ENCODE results near the gene PI4K2A.
"Not testable (repeated sequence)": the region's sequence is repeated elsewhere in the genome, so short reads cannot be mapped to it uniquely, and the experiment has no call there.

The PI4K2A gene

DNA sequence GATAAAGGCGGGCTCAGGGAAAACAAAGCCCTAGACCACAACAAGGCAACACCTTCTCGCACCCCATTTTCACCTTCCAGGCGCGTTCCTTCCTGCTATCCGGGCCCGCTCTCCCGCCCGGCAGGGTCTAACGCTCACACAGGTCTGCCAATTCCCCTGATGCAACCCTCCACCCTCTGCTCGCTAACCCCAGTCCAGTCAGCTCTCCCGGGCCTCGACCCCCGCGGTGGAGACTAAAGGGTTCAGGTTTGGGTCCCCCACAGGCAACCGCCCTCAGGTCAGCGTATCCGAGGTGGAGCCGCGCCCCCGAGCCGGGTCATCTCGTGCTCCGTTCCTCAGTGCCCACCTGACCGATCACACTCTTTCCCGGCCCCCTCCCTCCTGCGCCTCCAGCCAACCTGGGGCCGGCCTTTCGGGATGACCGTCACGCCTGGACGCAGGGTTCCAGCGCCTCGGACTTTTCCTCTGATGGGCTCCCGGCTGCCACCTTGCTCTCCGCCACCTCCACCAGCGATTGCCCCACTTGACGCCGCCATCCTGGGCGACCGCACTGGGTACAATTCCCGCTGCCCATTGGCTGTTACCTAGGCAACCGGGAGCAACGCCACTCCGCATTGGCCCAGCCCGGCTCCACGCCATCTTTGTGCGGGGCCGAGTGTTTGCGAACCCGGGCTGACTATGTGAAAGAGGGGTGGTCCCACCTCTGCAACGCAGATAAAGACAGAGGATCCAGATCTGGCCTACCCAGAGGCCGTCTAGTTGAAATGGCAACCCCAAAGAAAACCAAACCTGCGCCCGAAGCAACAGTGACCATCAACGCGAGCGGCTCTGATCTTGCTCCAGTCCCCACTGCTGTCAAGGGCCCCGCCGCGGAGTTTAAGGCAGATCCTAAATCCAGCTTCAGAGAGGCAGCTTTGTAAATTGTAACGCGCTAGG is 7.3 kb upstream of the PI4K2A start, which contains the start of gene MORN4:
TSS of gene MORN4 (minus strand) at position 552 of the 936 bp plus-strand sequence. CDS start 13,847 bp downstream, outside the sequence.
- no peaks in the 10 kb centered on the region for H3K4me1 ChIP-seq (ENCODE audit: control insufficient read depth, insufficient read depth, low read length)
- DNase-seq (ENCODE audit: low read depth, low spot score) = peak; percentile 90
- peak within 1 kb of the TSS; percentile 58 for H3K4me3 ChIP-seq (ENCODE audit: low read length)
- no peaks in the 10 kb centered on the region for H3K36me3 ChIP-seq (ENCODE audit: control insufficient read depth, insufficient read depth, low read length)
- H3K27me3 ChIP-seq (ENCODE audit: control insufficient read depth, insufficient read depth, low read length) = no peaks in the 10 kb centered on the region
- H3K9me3 ChIP-seq (ENCODE audit: control insufficient read depth, insufficient read depth, low read length) = no peaks in the 10 kb centered on the region
- no CpG with 5 or more reads among the region's 62 CpGs for WGBS (ENCODE audit: insufficient coverage, insufficient read length)
- no peak within 1 kb of the TSS for H3K27ac ChIP-seq (ENCODE audit: low read length)

DNA sequence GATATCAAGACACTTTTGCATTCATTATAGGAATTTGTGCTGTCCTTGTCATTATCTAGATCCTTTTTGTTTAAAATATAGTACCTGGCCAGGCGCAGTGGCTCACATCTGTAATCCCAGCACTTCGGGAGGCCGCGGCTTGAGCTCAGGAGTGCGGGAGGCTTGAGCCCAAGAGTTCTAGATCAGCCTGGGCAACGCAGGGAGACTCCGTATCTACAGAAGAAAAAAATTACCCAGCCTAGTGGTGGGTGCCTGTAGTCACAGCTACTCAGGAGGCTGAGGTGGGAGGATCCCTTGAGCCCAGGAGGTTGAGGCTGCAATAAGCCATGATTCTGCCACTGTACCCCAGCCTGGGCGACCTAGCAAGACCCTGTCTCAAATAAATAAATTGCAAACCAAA is 6.5 kb upstream of the PI4K2A start:
- H3K27ac ChIP-seq (ENCODE audit: low read length) = no peak overlapping the region
- no CpG with 5 or more reads among the region's 8 CpGs for WGBS (ENCODE audit: insufficient coverage, insufficient read length)
- DNase-seq (ENCODE audit: low read depth, low spot score) = no peak
- no peaks in the 10 kb centered on the region for H3K27me3 ChIP-seq (ENCODE audit: control insufficient read depth, insufficient read depth, low read length)
- no peaks in the 10 kb centered on the region for H3K9me3 ChIP-seq (ENCODE audit: control insufficient read depth, insufficient read depth, low read length)
- H3K4me3 ChIP-seq (ENCODE audit: low read length) = no peak overlapping the region; the same call in 1 of the 2 replicates
- no peaks in the 10 kb centered on the region for H3K36me3 ChIP-seq (ENCODE audit: control insufficient read depth, insufficient read depth, low read length)
- no peaks in the 10 kb centered on the region for H3K4me1 ChIP-seq (ENCODE audit: control insufficient read depth, insufficient read depth, low read length)

DNA sequence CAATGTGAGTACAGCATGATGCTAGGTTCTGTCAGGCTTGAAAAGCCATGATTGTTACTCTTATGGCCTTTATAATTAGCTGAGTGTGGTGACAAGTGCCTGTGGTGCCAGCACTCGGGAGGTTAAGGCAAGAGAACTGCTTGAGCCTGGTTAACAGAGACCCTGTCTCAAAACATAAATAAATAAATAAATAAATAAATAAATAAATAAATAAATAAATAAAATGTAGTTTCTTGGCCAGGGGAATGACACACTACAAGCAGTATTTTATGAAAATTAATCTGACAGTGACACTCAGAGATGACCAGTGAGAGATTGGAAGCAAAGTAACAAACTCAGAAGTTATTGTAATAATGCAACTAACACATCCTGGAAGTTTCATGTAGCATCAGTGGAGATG is 4.9 kb upstream of the PI4K2A start:
- Histone ChIP-seq H3K27ac (ENCODE audit: low read length) (no peak overlapping the region), H3K36me3 (ENCODE audit: control insufficient read depth, insufficient read depth, low read length) (no peaks in the 10 kb centered on the region), H3K9me3 (ENCODE audit: control insufficient read depth, insufficient read depth, low read length) (no peaks in the 10 kb centered on the region), H3K27me3 (ENCODE audit: control insufficient read depth, insufficient read depth, low read length) (no peaks in the 10 kb centered on the region), H3K4me1 (ENCODE audit: control insufficient read depth, insufficient read depth, low read length) (no peaks in the 10 kb centered on the region), H3K4me3 (ENCODE audit: low read length) (no peak overlapping the region)
- DNase-seq (ENCODE audit: low read depth, low spot score) = no peak
- WGBS (ENCODE audit: insufficient coverage, insufficient read length) = no CpG with 5 or more reads among the region's 1 CpG

DNA sequence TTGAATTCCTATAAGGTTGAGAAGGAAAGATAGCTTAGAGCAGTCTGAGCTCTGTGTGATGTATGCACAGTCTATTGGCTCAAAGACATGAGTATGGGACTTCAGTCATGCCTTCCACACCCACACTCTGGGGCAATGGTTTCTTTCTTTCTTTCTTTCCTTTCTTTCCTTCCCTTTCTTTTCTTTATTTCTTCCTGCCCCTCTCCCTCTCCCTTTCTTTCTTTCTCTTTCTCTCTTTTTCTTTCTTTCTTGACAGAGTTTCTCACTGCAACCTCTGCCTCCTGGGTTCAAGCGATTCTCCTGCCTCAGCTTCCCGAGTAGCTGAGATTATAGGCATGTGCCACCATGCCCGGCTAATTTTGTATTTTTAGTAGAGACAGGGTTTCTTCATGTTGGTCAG is 1.4 kb upstream of the PI4K2A start:
- not testable (repeated sequence) for H3K36me3 ChIP-seq (ENCODE audit: control insufficient read depth, insufficient read depth, low read length)
- no CpG with 5 or more reads among the region's 3 CpGs for WGBS (ENCODE audit: insufficient coverage, insufficient read length)

DNA sequence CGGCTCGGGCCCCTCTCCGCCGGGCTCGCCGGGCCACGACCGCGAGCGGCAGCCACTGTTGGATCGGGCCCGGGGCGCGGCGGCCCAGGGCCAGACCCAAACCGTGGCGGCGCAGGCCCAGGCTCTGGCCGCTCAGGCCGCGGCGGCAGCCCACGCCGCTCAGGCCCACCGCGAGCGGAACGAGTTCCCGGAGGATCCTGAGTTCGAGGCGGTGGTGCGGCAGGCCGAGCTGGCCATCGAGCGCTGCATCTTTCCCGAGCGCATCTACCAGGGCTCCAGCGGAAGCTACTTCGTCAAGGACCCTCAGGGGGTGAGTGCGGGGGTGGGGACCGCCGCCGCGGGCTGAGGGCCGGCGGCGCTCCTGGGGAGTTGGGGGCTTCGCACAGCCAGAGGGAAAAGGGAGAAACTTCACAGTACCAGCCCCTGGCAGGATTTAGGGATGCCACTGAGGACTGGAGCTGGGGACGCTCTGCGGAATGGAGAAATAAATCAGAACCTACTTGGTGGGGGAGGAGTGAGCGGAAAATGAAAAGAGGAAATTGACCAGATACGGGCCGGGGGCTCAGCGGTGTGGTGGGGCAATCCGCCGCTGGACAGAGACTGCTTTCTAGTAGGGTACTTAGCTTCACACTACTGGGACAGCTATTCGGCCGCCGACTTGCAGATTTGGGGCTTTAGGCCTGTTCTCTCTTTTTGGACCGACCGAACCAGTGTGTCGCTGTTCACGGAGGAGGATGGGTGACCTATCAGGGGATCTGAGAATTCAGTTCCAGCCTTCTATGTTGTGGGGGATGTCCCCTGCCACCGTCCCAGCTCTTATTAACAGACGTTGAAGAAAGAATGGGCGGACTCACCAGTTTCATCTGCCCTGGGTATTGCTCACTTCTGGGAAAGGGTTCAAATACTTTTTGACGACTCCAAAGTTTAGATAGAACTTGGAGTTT is 669 bp downstream of the PI4K2A start:
- no peaks in the 10 kb centered on the region for H3K4me1 ChIP-seq (ENCODE audit: control insufficient read depth, insufficient read depth, low read length)
- WGBS (ENCODE audit: insufficient coverage, insufficient read length) = no CpG with 5 or more reads among the region's 67 CpGs
- H3K9me3 ChIP-seq (ENCODE audit: control insufficient read depth, insufficient read depth, low read length) = no peaks in the 10 kb centered on the region
- peak overlapping the region; percentile 99 for H3K4me3 ChIP-seq (ENCODE audit: low read length)
- no peak for DNase-seq (ENCODE audit: low read depth, low spot score)
- H3K27ac ChIP-seq (ENCODE audit: low read length) = no peak overlapping the region
- peaks cover 2% of the 10 kb centered on the region for H3K36me3 ChIP-seq (ENCODE audit: control insufficient read depth, insufficient read depth, low read length)
- no peaks in the 10 kb centered on the region for H3K27me3 ChIP-seq (ENCODE audit: control insufficient read depth, insufficient read depth, low read length)

More for the DNA sequence above, 1.4 kb upstream of the PI4K2A start:
- H3K4me3 ChIP-seq (ENCODE audit: low read length); H3K27ac ChIP-seq (ENCODE audit: low read length); H3K27me3 ChIP-seq (ENCODE audit: control insufficient read depth, insufficient read depth, low read length); H3K9me3 ChIP-seq (ENCODE audit: control insufficient read depth, insufficient read depth, low read length); DNase-seq (ENCODE audit: low read depth, low spot score); H3K4me1 ChIP-seq (ENCODE audit: control insufficient read depth, insufficient read depth, low read length): not testable (repeated sequence)

DNA sequence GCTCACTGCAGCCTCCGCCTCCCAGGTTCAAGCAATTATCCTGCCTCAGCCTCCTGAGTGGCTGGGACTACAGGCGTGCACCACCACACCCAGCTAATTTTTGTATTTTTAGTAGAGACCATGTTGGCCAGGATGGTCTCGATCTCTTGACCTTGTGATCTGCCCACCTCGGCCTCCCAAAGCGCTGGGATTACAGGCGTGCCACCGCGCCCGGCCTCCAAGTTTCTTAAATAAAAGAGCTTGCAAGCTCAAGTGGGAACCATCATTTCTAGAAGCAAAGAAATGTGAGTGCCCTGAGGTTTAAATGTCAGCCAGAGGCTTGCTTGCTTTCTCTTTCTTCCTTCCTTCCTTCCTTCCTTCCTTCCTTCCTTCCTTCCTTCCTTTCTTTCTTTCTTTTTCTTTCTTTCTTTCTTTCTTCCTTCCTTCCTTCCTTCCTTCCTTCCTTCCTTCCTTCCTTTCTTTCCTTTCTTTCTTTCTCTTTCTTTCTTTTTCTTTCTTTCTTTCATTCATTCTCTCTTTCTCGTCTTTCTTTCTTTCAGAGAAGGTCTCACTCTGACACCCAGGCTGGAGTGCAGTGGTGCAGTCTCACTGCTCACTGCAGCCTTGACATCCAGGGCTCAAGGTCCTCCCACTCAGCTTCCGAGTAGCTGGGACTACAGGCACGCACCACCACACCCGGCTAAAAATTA is 2.1 kb downstream of the PI4K2A start:
- not testable (repeated sequence) for H3K27ac ChIP-seq (ENCODE audit: low read length); H3K36me3 ChIP-seq (ENCODE audit: control insufficient read depth, insufficient read depth, low read length); H3K4me1 ChIP-seq (ENCODE audit: control insufficient read depth, insufficient read depth, low read length); H3K9me3 ChIP-seq (ENCODE audit: control insufficient read depth, insufficient read depth, low read length); DNase-seq (ENCODE audit: low read depth, low spot score); H3K4me3 ChIP-seq (ENCODE audit: low read length); H3K27me3 ChIP-seq (ENCODE audit: control insufficient read depth, insufficient read depth, low read length)
- 100% methylated on average over 1 of the region's 13 CpGs for WGBS (ENCODE audit: insufficient coverage, insufficient read length)

DNA sequence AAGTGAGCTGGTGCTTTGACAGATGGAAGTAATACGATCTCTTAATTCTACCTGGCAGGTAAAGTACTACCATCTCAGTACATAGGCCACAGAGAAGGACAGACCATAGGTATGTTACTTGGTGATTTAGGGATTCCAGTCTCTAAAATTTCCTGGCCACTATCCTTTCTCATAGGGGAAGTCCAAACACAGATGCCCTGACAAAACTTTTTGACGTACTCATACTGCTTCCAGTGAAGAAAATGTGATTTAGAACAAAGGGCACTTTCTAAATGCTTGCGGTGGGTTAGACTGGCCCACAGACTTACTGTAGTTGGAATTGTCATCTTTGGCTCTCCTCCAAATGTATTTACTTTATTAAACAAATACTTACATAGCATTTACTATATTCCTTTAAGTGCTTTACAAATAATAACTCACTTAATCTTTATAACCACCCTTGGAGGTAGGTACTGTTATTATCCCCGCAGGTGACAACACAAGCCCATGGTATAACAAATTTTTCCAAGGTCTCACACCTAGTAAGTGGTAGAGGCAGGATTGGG is 3.0 kb downstream of the PI4K2A start:
- Histone ChIP-seq H3K4me1 (ENCODE audit: control insufficient read depth, insufficient read depth, low read length) (peaks cover 2% of the 10 kb centered on the region; the same call in 1 of the 2 replicates), H3K27me3 (ENCODE audit: control insufficient read depth, insufficient read depth, low read length) (no peaks in the 10 kb centered on the region), H3K9me3 (ENCODE audit: control insufficient read depth, insufficient read depth, low read length) (no peaks in the 10 kb centered on the region), H3K27ac (ENCODE audit: low read length) (no peak overlapping the region), H3K4me3 (ENCODE audit: low read length) (no peak overlapping the region), H3K36me3 (ENCODE audit: control insufficient read depth, insufficient read depth, low read length) (peaks cover 2% of the 10 kb centered on the region)
- no peak for DNase-seq (ENCODE audit: low read depth, low spot score)
- no CpG with 5 or more reads among the region's 4 CpGs for WGBS (ENCODE audit: insufficient coverage, insufficient read length)

DNA sequence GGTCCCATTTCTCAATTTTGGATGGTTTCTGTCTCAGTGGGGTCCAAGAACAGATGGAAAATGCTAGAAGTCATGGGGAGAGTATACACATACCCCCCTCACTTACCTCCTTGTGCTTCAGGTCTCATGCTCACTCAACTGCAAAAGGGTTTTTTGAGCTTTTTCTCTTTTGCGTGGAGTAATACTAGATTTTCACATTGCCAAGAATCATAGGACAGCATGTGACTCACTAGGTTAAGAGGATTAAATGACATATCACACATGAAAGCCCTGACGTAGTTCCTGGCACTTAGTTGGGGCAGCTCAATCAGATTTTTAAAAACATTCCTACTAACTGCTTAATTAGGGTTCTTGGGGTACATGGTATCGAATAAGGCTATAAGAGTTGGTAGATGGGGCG is 4.5 kb downstream of the PI4K2A start:
- no CpG with 5 or more reads among the region's 4 CpGs for WGBS (ENCODE audit: insufficient coverage, insufficient read length)

DNA sequence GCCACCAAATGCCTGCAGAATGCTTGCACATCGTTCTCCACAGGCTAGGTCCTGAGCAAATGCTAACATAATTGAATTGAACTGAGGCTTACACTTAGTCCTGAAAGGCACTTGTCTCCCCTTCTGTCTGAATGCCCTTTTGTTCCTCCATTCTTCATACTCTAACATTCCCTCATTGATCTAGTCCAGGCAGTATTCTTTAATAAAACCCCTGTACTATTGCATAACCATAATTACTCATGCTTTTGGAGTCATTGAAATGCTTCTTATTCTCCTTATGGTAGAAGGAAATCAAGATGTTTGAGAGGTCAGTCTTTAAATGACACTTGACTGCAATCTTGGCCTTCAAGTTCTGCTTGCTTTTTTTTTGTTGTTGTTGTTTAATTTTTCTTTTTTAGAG is 7.1 kb downstream of the PI4K2A start:
- DNase-seq (ENCODE audit: low read depth, low spot score) = no peak
- Histone ChIP-seq H3K4me1 (ENCODE audit: control insufficient read depth, insufficient read depth, low read length) (peaks cover 3% of the 10 kb centered on the region; the same call in 1 of the 2 replicates), H3K36me3 (ENCODE audit: control insufficient read depth, insufficient read depth, low read length) (peaks cover 11% of the 10 kb centered on the region; the same call in 1 of the 2 replicates), H3K9me3 (ENCODE audit: control insufficient read depth, insufficient read depth, low read length) (no peaks in the 10 kb centered on the region), H3K4me3 (ENCODE audit: low read length) (no peak overlapping the region), H3K27ac (ENCODE audit: low read length) (no peak overlapping the region), H3K27me3 (ENCODE audit: control insufficient read depth, insufficient read depth, low read length) (no peaks in the 10 kb centered on the region)
- WGBS (ENCODE audit: insufficient coverage, insufficient read length) = no CpG with 5 or more reads among the region's 1 CpG

More for the DNA sequence above, 4.5 kb downstream of the PI4K2A start:
- H3K9me3 ChIP-seq (ENCODE audit: control insufficient read depth, insufficient read depth, low read length) = no peaks in the 10 kb centered on the region
- H3K36me3 ChIP-seq (ENCODE audit: control insufficient read depth, insufficient read depth, low read length) = peaks cover 2% of the 10 kb centered on the region
- H3K27me3 ChIP-seq (ENCODE audit: control insufficient read depth, insufficient read depth, low read length) = no peaks in the 10 kb centered on the region
- H3K4me3 ChIP-seq (ENCODE audit: low read length) = no peak overlapping the region
- peaks cover 2% of the 10 kb centered on the region; the same call in 1 of the 2 replicates for H3K4me1 ChIP-seq (ENCODE audit: control insufficient read depth, insufficient read depth, low read length)
- no peak overlapping the region for H3K27ac ChIP-seq (ENCODE audit: low read length)
- DNase-seq (ENCODE audit: low read depth, low spot score) = no peak
